ENCODE measurements around the gene LRRC53. TPM values are rescaled to one million over a fixed set of nuclear protein-coding genes. Genes with fewer than 3 reads are reported as not detected.

The LRRC53 gene
- polyA plus RNA-seq, 1 donor = 0.25 TPM

DNA sequence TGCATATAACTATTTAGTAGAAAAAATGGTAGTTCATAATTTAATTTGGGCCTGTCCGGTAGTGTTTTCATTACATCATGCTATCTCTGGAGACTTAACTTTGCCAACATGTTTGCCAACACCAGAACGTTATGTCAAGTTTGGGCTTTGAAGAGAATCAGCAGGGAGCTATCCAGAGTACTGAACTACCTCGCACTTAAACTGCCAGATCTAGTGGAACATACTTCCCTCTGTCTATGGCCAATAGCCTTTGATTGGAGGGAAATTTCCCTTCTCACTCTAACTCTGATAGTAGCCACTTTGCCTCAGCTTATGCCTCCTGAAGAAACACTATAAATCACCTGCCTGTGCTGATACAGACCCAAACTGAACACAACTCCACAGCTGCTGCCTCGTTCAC is 10.0 kb downstream of the LRRC53 start:
- peak in 1 of 2 donors; percentile 14 for DNase-seq
- H3K9me3 ChIP-seq (ENCODE audit: control insufficient read depth, low read depth, low read length) = no peaks in the 10 kb centered on the region
- H3K27ac ChIP-seq (ENCODE audit: low read length) = no peak overlapping the region
- peaks cover 3% of the 10 kb centered on the region for H3K27me3 ChIP-seq (ENCODE audit: control insufficient read depth, insufficient read depth, low read length)
- no peak overlapping the region for H3K4me3 ChIP-seq (ENCODE audit: low read length)
- H3K36me3 ChIP-seq (ENCODE audit: control insufficient read depth, insufficient read depth, low read length) = no peaks in the 10 kb centered on the region
- no peaks in the 10 kb centered on the region for H3K4me1 ChIP-seq (ENCODE audit: control insufficient read depth, insufficient read depth, low read length)
- 80% methylated on average over 1 of the region's 4 CpGs for WGBS (ENCODE audit: insufficient coverage, low lambda C conversion rate)

GRCh38 chr1:74498901-74499300 is 13.5 kb downstream of the LRRC53 start:
- H3K27me3 ChIP-seq (ENCODE audit: control insufficient read depth, insufficient read depth, low read length) = no peaks in the 10 kb centered on the region
- no peak for DNase-seq
- H3K9me3 ChIP-seq (ENCODE audit: control insufficient read depth, low read depth, low read length) = no peaks in the 10 kb centered on the region
- 93% methylated on average over 2 of the region's 3 CpGs for WGBS (ENCODE audit: insufficient coverage, low lambda C conversion rate)
- H3K36me3 ChIP-seq (ENCODE audit: control insufficient read depth, insufficient read depth, low read length) = no peaks in the 10 kb centered on the region
- no peaks in the 10 kb centered on the region for H3K4me1 ChIP-seq (ENCODE audit: control insufficient read depth, insufficient read depth, low read length)
- H3K4me3 ChIP-seq (ENCODE audit: low read length) = no peak overlapping the region
- no peak overlapping the region for H3K27ac ChIP-seq (ENCODE audit: low read length)

DNA sequence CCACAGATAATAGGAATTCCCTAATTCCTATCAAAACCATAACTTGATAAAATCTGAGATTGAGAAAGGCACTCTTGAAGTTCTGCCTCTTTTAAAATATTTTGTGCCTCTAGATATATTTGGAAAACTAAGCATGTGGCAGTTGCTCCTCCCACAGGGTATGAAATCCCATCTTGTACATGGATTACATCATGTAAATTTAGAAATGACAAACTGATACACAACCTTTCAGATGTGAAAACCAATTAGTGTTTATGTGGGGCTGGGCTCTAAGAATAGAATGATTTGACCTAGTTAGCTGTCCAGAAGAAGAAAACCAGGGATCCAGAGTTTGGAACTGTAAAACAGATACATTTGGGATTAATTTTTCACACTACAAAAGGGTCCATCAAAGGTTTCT is 15.7 kb downstream of the LRRC53 start:
- no peaks in the 10 kb centered on the region for H3K9me3 ChIP-seq (ENCODE audit: control insufficient read depth, low read depth, low read length)
- H3K27me3 ChIP-seq (ENCODE audit: control insufficient read depth, insufficient read depth, low read length) = no peaks in the 10 kb centered on the region
- no peaks in the 10 kb centered on the region for H3K36me3 ChIP-seq (ENCODE audit: control insufficient read depth, insufficient read depth, low read length)
- DNase-seq = no peak
- H3K4me3 ChIP-seq (ENCODE audit: low read length) = no peak overlapping the region
- no peak overlapping the region for H3K27ac ChIP-seq (ENCODE audit: low read length)
- H3K4me1 ChIP-seq (ENCODE audit: control insufficient read depth, insufficient read depth, low read length) = no peaks in the 10 kb centered on the region

DNA sequence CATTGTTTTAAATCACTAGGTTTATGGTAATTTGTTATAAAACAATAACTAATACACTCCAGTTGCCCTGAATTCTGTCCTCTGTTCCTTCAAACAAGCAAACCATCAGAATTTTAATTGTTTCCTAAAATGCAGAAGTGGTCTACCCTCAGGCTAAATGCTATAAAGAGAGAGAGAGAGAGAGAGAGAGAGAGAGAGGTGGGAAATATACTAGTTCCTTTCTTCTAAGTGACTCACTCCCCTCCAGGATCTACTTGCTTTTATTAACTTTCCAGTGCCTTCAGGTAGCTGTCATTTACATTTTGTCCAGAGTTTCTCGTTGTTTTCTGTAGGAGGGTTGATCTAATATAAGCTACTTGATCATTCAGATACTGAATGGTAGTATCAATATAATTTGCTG is 26.4 kb downstream of the LRRC53 start:
- Histone ChIP-seq H3K36me3 (ENCODE audit: control insufficient read depth, insufficient read depth, low read length) (no peaks in the 10 kb centered on the region), H3K9me3 (ENCODE audit: control insufficient read depth, low read depth, low read length) (no peaks in the 10 kb centered on the region), H3K27ac (ENCODE audit: low read length) (no peak overlapping the region), H3K4me3 (ENCODE audit: low read length) (no peak overlapping the region), H3K4me1 (ENCODE audit: control insufficient read depth, insufficient read depth, low read length) (no peaks in the 10 kb centered on the region), H3K27me3 (ENCODE audit: control insufficient read depth, insufficient read depth, low read length) (no peaks in the 10 kb centered on the region)
- no CpG with 5 or more reads among the region's 1 CpG for WGBS (ENCODE audit: insufficient coverage, low lambda C conversion rate)
- no peak for DNase-seq

DNA sequence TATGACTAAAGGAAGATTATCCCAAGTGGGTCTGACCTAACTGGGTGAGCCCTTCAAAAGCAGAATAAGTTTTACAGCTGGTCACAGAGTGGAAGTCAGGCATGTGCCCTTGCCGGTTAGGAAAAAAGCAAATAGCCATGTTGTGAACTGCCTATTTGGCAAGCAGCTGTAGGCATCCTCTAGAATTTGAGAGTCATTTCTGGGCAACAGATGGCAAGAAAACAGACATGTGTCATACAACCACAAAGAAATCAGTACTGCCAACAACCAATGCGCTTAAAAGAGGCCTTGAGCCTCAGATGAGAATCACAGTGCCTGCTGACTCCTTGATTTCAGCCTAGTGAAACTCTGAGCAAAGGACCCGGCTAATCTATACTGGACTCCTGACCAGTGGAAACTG is 26.8 kb downstream of the LRRC53 start:
- Histone ChIP-seq H3K4me1 (ENCODE audit: control insufficient read depth, insufficient read depth, low read length) (no peaks in the 10 kb centered on the region), H3K9me3 (ENCODE audit: control insufficient read depth, low read depth, low read length) (no peaks in the 10 kb centered on the region), H3K4me3 (ENCODE audit: low read length) (no peak overlapping the region), H3K36me3 (ENCODE audit: control insufficient read depth, insufficient read depth, low read length) (no peaks in the 10 kb centered on the region), H3K27ac (ENCODE audit: low read length) (no peak overlapping the region), H3K27me3 (ENCODE audit: control insufficient read depth, insufficient read depth, low read length) (no peaks in the 10 kb centered on the region)
- WGBS (ENCODE audit: insufficient coverage, low lambda C conversion rate) = no CpG with 5 or more reads among the region's 3 CpGs
- DNase-seq = no peak

GRCh38 chr1:74481607-74482006 is 30.8 kb downstream of the LRRC53 start:
- H3K27ac ChIP-seq (ENCODE audit: low read length) = no peak overlapping the region
- no peak for DNase-seq
- H3K36me3 ChIP-seq (ENCODE audit: control insufficient read depth, insufficient read depth, low read length) = no peaks in the 10 kb centered on the region
- no peaks in the 10 kb centered on the region for H3K4me1 ChIP-seq (ENCODE audit: control insufficient read depth, insufficient read depth, low read length)
- H3K9me3 ChIP-seq (ENCODE audit: control insufficient read depth, low read depth, low read length) = no peaks in the 10 kb centered on the region
- 80% methylated on average over 1 of the region's 3 CpGs for WGBS (ENCODE audit: insufficient coverage, low lambda C conversion rate)
- H3K4me3 ChIP-seq (ENCODE audit: low read length) = no peak overlapping the region
- H3K27me3 ChIP-seq (ENCODE audit: control insufficient read depth, insufficient read depth, low read length) = no peaks in the 10 kb centered on the region

GRCh38 chr1:74480068-74480467 is 32.3 kb downstream of the LRRC53 start:
- no peak for DNase-seq
- no peaks in the 10 kb centered on the region for H3K9me3 ChIP-seq (ENCODE audit: control insufficient read depth, low read depth, low read length)
- no CpG with 5 or more reads among the region's 6 CpGs for WGBS (ENCODE audit: insufficient coverage, low lambda C conversion rate)
- no peaks in the 10 kb centered on the region for H3K27me3 ChIP-seq (ENCODE audit: control insufficient read depth, insufficient read depth, low read length)
- H3K4me1 ChIP-seq (ENCODE audit: control insufficient read depth, insufficient read depth, low read length) = no peaks in the 10 kb centered on the region
- H3K4me3 ChIP-seq (ENCODE audit: low read length) = no peak overlapping the region
- H3K27ac ChIP-seq (ENCODE audit: low read length) = no peak overlapping the region
- no peaks in the 10 kb centered on the region for H3K36me3 ChIP-seq (ENCODE audit: control insufficient read depth, insufficient read depth, low read length)

GRCh38 chr1:74478979-74479378 is 33.4 kb downstream of the LRRC53 start:
- Histone ChIP-seq H3K27me3 (ENCODE audit: control insufficient read depth, insufficient read depth, low read length) (no peaks in the 10 kb centered on the region), H3K4me1 (ENCODE audit: control insufficient read depth, insufficient read depth, low read length) (no peaks in the 10 kb centered on the region), H3K4me3 (ENCODE audit: low read length) (no peak overlapping the region), H3K36me3 (ENCODE audit: control insufficient read depth, insufficient read depth, low read length) (no peaks in the 10 kb centered on the region), H3K9me3 (ENCODE audit: control insufficient read depth, low read depth, low read length) (no peaks in the 10 kb centered on the region), H3K27ac (ENCODE audit: low read length) (no peak overlapping the region)
- WGBS (ENCODE audit: insufficient coverage, low lambda C conversion rate) = 17% methylated on average over 1 of the region's 2 CpGs
- DNase-seq = no peak

GRCh38 chr1:74474585-74474984 is 37.8 kb downstream of the LRRC53 start:
- no peak for DNase-seq
- Histone ChIP-seq H3K4me1 (ENCODE audit: control insufficient read depth, insufficient read depth, low read length) (no peaks in the 10 kb centered on the region), H3K27ac (ENCODE audit: low read length) (no peak overlapping the region), H3K9me3 (ENCODE audit: control insufficient read depth, low read depth, low read length) (no peaks in the 10 kb centered on the region), H3K27me3 (ENCODE audit: control insufficient read depth, insufficient read depth, low read length) (no peaks in the 10 kb centered on the region), H3K36me3 (ENCODE audit: control insufficient read depth, insufficient read depth, low read length) (no peaks in the 10 kb centered on the region), H3K4me3 (ENCODE audit: low read length) (no peak overlapping the region)
- WGBS (ENCODE audit: insufficient coverage, low lambda C conversion rate) = no CpG with 5 or more reads among the region's 6 CpGs

DNA sequence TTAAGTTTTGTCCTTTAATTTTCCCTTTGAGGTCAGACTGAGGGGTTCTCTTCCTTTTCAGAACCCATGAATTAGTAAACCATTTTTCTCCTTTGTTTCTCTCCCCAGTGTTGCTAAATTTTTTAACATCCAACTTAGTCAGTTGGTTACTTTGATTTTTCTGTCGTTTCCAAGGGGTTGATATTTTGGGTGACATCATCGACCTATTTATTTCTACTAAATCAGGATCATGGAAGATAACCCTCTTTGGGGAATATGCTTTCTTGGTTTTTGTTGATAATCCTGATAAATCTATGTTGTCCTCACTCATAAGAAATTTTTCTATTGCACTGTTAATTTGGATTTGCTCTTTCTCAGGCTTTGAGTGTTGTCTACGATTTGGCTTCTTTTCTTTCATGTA is 40.9 kb downstream of the LRRC53 start:
- 72% methylated on average over 3 of the region's 3 CpGs for WGBS (ENCODE audit: insufficient coverage, low lambda C conversion rate)
- H3K27ac ChIP-seq (ENCODE audit: low read length) = no peak overlapping the region
- no peaks in the 10 kb centered on the region for H3K9me3 ChIP-seq (ENCODE audit: control insufficient read depth, low read depth, low read length)
- H3K27me3 ChIP-seq (ENCODE audit: control insufficient read depth, insufficient read depth, low read length) = no peaks in the 10 kb centered on the region
- no peaks in the 10 kb centered on the region for H3K4me1 ChIP-seq (ENCODE audit: control insufficient read depth, insufficient read depth, low read length)
- no peak overlapping the region for H3K4me3 ChIP-seq (ENCODE audit: low read length)
- no peaks in the 10 kb centered on the region for H3K36me3 ChIP-seq (ENCODE audit: control insufficient read depth, insufficient read depth, low read length)
- DNase-seq = no peak

- Histone ChIP-seq H3K9me3 (ENCODE audit: control insufficient read depth, low read depth, low read length) (no peaks in the 10 kb centered on the region), H3K4me3 (ENCODE audit: low read length) (no peak overlapping the region), H3K27ac (ENCODE audit: low read length) (no peak overlapping the region), H3K27me3 (ENCODE audit: control insufficient read depth, insufficient read depth, low read length) (no peaks in the 10 kb centered on the region), H3K4me1 (ENCODE audit: control insufficient read depth, insufficient read depth, low read length) (no peaks in the 10 kb centered on the region), H3K36me3 (ENCODE audit: control insufficient read depth, insufficient read depth, low read length) (no peaks in the 10 kb centered on the region)
- DNase-seq = no peak
- no CpG with 5 or more reads among the region's 3 CpGs for WGBS (ENCODE audit: insufficient coverage, low lambda C conversion rate)
Measured at GRCh38 chr1:74470936-74471335, 41.5 kb downstream of the LRRC53 start.
